ENCODE measurements around the gene DOK7.

DNA sequence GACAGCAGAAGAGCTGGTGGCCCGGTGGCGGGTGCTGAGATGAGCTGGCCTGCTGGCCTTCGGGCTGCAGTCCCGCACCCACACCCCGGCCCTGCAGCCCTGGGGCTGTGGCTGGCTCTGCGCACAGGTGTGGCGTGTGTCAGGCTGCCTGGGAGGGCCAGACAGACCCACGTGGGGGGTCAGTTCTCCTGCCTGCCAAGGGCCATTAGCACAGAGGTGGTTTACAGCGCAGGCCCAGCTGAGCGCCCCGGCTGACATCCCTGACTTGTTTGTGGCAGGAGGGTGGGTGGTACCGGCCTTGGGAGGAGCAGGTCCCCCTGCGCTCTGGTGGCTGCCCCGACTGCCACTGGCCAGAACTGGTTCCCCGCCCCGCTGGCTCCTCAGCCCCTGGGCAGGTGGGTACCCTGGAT is 30.7 kb upstream of the DOK7 start:
- TF ChIP-seq POLR2AphosphoS5 (IDR thresholded peaks at IDR 0.05; ENCODE audit: low read depth, low read length) (no peak), TAF1 (IDR thresholded peaks at IDR 0.05; ENCODE audit: borderline replicate concordance, insufficient read depth, low read length) (no peak), SIN3A (IDR thresholded peaks at IDR 0.05; ENCODE audit: borderline replicate concordance, insufficient read depth, low read length) (no peak), FOXP2 (optimal IDR thresholded peaks at IDR 0.05; ENCODE audit: borderline replicate concordance, extremely low read depth, extremely low read length, insufficient read depth) (no peak)
- TF ChIP-seq, protein P1, sequence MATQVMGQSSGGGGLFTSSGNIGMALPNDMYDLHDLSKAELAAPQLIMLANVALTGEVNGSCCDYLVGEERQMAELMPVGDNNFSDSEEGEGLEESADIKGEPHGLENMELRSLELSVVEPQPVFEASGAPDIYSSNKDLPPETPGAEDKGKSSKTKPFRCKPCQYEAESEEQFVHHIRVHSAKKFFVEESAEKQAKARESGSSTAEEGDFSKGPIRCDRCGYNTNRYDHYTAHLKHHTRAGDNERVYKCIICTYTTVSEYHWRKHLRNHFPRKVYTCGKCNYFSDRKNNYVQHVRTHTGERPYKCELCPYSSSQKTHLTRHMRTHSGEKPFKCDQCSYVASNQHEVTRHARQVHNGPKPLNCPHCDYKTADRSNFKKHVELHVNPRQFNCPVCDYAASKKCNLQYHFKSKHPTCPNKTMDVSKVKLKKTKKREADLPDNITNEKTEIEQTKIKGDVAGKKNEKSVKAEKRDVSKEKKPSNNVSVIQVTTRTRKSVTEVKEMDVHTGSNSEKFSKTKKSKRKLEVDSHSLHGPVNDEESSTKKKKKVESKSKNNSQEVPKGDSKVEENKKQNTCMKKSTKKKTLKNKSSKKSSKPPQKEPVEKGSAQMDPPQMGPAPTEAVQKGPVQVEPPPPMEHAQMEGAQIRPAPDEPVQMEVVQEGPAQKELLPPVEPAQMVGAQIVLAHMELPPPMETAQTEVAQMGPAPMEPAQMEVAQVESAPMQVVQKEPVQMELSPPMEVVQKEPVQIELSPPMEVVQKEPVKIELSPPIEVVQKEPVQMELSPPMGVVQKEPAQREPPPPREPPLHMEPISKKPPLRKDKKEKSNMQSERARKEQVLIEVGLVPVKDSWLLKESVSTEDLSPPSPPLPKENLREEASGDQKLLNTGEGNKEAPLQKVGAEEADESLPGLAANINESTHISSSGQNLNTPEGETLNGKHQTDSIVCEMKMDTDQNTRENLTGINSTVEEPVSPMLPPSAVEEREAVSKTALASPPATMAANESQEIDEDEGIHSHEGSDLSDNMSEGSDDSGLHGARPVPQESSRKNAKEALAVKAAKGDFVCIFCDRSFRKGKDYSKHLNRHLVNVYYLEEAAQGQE (IDR thresholded peaks at IDR 0.05; ENCODE audit: insufficient read depth in 1 of 2, low read depth in 2 of 2, low read length in 2 of 2) = no peak
